Measurements from ENCODE around the gene SRBD1. TPM values are rescaled to one million over a fixed set of nuclear protein-coding genes. Genes with fewer than 3 reads are reported as not detected.

Gene SRBD1
- total RNA-seq, 1 experiment from 2014 or later: 22.8 TPM

DNA sequence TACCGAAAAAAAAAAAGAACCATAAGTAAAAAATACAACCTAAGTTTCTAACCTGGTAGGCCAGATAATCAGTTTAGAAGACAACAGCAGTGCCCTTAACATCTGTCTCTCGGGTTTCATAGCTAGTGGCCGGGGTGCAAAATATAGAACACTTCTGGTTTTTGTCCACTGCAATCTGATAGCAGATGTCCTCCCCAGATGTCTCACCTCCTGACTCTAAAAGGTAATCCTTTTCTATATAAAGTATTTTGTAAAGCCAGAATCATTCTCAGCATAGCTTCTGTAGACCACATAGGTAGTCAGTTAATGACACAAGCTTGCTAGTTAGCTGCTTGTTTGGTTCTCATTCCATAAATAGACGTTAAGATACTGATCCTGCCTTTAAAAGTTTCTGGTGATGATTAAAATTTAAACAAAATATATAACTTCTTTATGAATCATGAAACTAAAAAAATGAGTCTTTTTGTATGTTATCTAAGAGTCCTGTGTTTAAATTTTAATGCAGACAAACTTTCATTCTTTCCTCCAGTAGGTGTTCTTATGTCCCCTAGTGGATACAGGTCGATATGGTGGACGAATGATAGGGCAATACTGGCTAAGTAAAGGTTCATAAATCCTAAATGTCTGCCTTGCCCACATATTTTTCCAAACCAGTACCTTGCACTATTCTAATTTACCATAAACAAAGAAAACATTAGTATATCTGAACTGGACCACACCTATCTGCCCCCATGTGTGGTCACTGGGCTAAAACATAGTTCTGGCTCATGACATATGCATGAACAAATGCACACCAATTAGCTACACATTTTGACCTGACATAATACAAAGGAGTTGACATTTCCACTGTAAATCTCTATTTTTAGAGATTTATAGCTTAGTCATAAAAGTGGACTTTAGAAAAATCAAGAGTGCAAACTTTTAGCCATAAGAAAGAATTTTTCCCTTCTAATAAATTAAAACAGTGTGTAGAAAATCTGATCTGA, 171.0 kb downstream of the SRBD1 start:
- H3K27me3 Mint-ChIP-seq (ENCODE audit: low read depth): no peaks in the 10 kb centered on the region
- DNase-seq (ENCODE audit: low spot score): no peak
- CTCF ChIA-PET: interaction anchor here (0.7 to 1.4 kb wide), 4 partner anchors 11 to 295 kb away, joined by 3 to 5 read pairs (median 3); no protein-coding TSS in a partner anchor
- no peaks in the 10 kb centered on the region; the same call in 1 of the 2 replicates for H3K4me1 Mint-ChIP-seq
- no peak overlapping the region for H3K27ac Mint-ChIP-seq
- TF ChIP-seq, protein P1, sequence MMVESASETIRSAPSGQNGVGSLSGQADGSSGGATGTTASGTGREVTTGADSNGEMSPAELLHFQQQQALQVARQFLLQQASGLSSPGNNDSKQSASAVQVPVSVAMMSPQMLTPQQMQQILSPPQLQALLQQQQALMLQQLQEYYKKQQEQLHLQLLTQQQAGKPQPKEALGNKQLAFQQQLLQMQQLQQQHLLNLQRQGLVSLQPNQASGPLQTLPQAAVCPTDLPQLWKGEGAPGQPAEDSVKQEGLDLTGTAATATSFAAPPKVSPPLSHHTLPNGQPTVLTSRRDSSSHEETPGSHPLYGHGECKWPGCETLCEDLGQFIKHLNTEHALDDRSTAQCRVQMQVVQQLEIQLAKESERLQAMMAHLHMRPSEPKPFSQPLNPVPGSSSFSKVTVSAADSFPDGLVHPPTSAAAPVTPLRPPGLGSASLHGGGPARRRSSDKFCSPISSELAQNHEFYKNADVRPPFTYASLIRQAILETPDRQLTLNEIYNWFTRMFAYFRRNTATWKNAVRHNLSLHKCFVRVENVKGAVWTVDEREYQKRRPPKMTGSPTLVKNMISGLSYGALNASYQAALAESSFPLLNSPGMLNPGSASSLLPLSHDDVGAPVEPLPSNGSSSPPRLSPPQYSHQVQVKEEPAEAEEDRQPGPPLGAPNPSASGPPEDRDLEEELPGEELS (CRISPR knock-in tag; IDR thresholded peaks at IDR 0.05): no peak
- TF ChIP-seq, protein P2, sequence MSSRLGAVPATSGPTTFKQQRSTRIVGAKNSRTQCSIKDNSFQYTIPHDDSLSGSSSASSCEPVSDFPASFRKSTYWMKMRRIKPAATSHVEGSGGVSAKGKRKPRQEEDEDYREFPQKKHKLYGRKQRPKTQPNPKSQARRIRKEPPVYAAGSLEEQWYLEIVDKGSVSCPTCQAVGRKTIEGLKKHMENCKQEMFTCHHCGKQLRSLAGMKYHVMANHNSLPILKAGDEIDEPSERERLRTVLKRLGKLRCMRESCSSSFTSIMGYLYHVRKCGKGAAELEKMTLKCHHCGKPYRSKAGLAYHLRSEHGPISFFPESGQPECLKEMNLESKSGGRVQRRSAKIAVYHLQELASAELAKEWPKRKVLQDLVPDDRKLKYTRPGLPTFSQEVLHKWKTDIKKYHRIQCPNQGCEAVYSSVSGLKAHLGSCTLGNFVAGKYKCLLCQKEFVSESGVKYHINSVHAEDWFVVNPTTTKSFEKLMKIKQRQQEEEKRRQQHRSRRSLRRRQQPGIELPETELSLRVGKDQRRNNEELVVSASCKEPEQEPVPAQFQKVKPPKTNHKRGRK (CRISPR knock-in tag; IDR thresholded peaks at IDR 0.05; ENCODE audit: borderline replicate concordance): no peak
- TF ChIP-seq, protein P3, sequence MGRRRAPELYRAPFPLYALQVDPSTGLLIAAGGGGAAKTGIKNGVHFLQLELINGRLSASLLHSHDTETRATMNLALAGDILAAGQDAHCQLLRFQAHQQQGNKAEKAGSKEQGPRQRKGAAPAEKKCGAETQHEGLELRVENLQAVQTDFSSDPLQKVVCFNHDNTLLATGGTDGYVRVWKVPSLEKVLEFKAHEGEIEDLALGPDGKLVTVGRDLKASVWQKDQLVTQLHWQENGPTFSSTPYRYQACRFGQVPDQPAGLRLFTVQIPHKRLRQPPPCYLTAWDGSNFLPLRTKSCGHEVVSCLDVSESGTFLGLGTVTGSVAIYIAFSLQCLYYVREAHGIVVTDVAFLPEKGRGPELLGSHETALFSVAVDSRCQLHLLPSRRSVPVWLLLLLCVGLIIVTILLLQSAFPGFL (CRISPR knock-in tag; IDR thresholded peaks at IDR 0.05; ENCODE audit: borderline replicate concordance): no peak
- TF ChIP-seq NR2C2 (CRISPR knock-in tag; IDR thresholded peaks at IDR 0.05) (no peak), CREB1 (CRISPR knock-in tag; IDR thresholded peaks at IDR 0.05) (no peak), TCF7 (CRISPR knock-in tag; IDR thresholded peaks at IDR 0.05; ENCODE audit: low read depth) (no peak), ZNF232 (CRISPR knock-in tag; IDR thresholded peaks at IDR 0.05) (no peak), GTF2I (CRISPR knock-in tag; conservative IDR thresholded peaks at IDR 0.05) (no peak), NFE2L1 (CRISPR knock-in tag; IDR thresholded peaks at IDR 0.05) (no peak)
- TF ChIP-seq, protein P4, sequence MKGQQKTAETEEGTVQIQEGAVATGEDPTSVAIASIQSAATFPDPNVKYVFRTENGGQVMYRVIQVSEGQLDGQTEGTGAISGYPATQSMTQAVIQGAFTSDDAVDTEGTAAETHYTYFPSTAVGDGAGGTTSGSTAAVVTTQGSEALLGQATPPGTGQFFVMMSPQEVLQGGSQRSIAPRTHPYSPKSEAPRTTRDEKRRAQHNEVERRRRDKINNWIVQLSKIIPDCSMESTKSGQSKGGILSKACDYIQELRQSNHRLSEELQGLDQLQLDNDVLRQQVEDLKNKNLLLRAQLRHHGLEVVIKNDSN (CRISPR knock-in tag; IDR thresholded peaks at IDR 0.05): no peak
- TF ChIP-seq, protein P5, sequence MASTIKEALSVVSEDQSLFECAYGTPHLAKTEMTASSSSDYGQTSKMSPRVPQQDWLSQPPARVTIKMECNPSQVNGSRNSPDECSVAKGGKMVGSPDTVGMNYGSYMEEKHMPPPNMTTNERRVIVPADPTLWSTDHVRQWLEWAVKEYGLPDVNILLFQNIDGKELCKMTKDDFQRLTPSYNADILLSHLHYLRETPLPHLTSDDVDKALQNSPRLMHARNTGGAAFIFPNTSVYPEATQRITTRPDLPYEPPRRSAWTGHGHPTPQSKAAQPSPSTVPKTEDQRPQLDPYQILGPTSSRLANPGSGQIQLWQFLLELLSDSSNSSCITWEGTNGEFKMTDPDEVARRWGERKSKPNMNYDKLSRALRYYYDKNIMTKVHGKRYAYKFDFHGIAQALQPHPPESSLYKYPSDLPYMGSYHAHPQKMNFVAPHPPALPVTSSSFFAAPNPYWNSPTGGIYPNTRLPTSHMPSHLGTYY (CRISPR knock-in tag; IDR thresholded peaks at IDR 0.05): no peak
- no peak for ATAC-seq
- POLR2A ChIA-PET: interaction anchor here (0.6 kb wide), 1 partner anchor 13 kb away, joined by 3 read pairs; no protein-coding TSS in a partner anchor
- peaks cover 20% of the 10 kb centered on the region for H3K9me3 Mint-ChIP-seq
- H3K4me3 Mint-ChIP-seq: no peak overlapping the region
- peaks cover 18% of the 10 kb centered on the region for H3K36me3 Mint-ChIP-seq

DNA sequence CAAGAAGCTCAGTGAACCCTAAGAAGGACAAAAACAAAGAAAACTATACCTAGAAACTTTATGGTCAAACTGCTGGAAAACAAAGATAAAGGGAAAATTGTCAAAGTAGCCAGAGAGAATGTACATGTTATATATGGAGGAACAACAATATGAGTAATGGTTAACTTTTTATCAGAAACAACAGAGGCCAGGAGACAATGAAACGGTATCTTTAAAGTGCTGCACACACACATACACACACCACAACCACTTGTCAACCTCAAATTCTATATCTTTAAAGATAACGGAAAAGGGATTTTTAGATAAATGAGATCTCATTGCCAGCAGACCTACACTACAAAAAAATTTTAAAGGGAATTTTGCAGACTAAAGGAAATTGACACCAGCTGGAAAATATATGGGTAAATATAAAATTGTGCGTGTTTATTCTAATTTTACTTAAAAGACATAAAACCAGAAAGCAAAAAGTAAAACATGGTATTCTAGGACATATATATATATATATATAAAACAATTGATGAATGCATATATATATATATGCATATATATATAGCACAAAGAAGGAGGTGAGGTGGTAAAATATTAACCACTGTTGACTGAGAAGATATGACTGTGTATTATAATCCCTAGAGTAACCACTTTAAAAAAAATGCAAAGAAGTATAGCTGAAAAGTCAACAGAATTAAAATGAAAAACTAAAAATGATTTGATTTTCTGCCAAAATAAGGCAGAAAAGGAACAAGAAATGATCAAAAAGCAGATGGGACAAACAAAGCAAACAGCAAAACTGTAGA, 172.0 kb downstream of the SRBD1 start:
- peaks cover 20% of the 10 kb centered on the region for H3K9me3 Mint-ChIP-seq
- ChIA-PET CTCF (interaction anchor here (0.7 to 1.4 kb wide), 4 partner anchors 12 to 294 kb away, joined by 3 to 5 read pairs (median 3); no protein-coding TSS in a partner anchor), POLR2A (no interaction called here)
- peaks cover 6% of the 10 kb centered on the region for H3K4me1 Mint-ChIP-seq
- H3K27me3 Mint-ChIP-seq (ENCODE audit: low read depth): no peaks in the 10 kb centered on the region
- no peak overlapping the region for H3K27ac Mint-ChIP-seq
- TF ChIP-seq NFE2L1 (CRISPR knock-in tag; IDR thresholded peaks at IDR 0.05) (no peak), ATF1 (CRISPR knock-in tag; IDR thresholded peaks at IDR 0.05) (no peak), TP53 (CRISPR knock-in tag; IDR thresholded peaks at IDR 0.05) (no peak)
- TF ChIP-seq, protein P2 (CRISPR knock-in tag; IDR thresholded peaks at IDR 0.05; ENCODE audit: borderline replicate concordance): no peak
- TF ChIP-seq, protein P6, sequence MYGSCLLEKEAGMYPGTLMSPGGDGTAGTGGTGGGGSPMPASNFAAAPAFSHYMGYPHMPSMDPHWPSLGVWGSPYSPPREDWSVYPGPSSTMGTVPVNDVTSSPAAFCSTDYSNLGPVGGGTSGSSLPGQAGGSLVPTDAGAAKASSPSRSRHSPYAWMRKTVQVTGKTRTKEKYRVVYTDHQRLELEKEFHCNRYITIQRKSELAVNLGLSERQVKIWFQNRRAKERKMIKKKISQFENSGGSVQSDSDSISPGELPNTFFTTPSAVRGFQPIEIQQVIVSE (CRISPR knock-in tag; IDR thresholded peaks at IDR 0.05; ENCODE audit: borderline replicate concordance): no peak
- TF ChIP-seq, protein P7, sequence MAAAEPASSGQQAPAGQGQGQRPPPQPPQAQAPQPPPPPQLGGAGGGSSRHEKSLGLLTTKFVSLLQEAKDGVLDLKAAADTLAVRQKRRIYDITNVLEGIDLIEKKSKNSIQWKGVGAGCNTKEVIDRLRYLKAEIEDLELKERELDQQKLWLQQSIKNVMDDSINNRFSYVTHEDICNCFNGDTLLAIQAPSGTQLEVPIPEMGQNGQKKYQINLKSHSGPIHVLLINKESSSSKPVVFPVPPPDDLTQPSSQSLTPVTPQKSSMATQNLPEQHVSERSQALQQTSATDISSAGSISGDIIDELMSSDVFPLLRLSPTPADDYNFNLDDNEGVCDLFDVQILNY (CRISPR knock-in tag; IDR thresholded peaks at IDR 0.05): no peak
- no peak for DNase-seq (ENCODE audit: low spot score)
- no peak for ATAC-seq
- H3K4me3 Mint-ChIP-seq: no peak overlapping the region
- peaks cover 18% of the 10 kb centered on the region for H3K36me3 Mint-ChIP-seq

Data from WTC11 (cell line).